Measurements from ENCODE around the gene TMEM119. TPM values are rescaled to one million over a fixed set of nuclear protein-coding genes. Genes with fewer than 3 reads are reported as not detected.
A peak's percentile ranks its signal among the peaks of the same experiment; 100 is the strongest.

TMEM119 gene
- total RNA-seq, 1 donor from 2014 or later: 0.47 TPM

DNA sequence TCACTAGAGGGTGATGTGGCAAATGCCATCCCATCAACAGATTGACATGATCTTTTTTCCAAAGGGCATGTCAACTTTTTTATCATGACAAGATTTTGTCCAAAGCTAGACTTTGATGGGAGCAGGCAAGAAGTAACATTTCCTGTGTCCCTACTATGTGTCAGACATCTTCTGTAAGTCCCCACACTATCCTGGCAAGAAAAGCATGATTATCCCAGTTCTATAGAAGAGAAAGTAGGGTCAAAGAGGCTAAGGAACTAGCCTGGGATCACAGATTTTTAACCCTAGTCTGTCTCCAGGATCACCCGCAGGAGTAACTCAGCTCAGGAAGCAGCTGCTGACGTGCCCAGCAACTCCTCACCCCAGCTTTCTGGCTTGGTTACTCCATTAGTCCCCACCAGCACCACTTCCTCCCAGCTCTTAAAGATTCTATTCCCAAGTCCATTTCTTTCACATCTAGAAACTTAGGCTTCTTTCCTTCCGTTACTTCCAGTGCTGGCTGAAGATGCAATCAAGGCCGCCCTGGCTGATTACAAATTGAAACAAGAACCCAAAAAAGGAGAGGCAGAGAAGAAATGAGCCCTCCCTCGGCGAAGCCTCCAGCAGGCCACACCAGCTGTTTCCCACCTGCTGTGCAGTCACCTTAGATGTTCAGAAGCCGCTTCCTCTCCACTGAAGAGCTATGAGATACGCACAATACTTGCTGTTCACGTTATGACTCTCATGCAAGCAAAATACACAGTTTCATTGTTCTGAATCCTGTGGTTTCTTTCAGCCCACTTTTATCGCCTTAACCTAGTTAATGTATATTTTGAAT, 29.3 kb downstream of the TMEM119 start:
- H3K36me3 Mint-ChIP-seq (ENCODE audit: low read depth): peaks cover 59% of the 10 kb centered on the region
- no peaks in the 10 kb centered on the region for H3K27me3 Mint-ChIP-seq
- H3K27ac Mint-ChIP-seq: peak overlapping the region; percentile 91
- H3K9me3 Mint-ChIP-seq: no peaks in the 10 kb centered on the region
- DNase-seq: peak; percentile 93
- intact Hi-C loops (cut with micrococcal nuclease): loop anchor here (1.0 to 2.0 kb wide), 2 partner anchors 49 to 120 kb away; no protein-coding TSS in a partner anchor
- peak overlapping the region; percentile 78 for H3K4me3 Mint-ChIP-seq
- peaks cover 47% of the 10 kb centered on the region for H3K4me1 Mint-ChIP-seq

DNA sequence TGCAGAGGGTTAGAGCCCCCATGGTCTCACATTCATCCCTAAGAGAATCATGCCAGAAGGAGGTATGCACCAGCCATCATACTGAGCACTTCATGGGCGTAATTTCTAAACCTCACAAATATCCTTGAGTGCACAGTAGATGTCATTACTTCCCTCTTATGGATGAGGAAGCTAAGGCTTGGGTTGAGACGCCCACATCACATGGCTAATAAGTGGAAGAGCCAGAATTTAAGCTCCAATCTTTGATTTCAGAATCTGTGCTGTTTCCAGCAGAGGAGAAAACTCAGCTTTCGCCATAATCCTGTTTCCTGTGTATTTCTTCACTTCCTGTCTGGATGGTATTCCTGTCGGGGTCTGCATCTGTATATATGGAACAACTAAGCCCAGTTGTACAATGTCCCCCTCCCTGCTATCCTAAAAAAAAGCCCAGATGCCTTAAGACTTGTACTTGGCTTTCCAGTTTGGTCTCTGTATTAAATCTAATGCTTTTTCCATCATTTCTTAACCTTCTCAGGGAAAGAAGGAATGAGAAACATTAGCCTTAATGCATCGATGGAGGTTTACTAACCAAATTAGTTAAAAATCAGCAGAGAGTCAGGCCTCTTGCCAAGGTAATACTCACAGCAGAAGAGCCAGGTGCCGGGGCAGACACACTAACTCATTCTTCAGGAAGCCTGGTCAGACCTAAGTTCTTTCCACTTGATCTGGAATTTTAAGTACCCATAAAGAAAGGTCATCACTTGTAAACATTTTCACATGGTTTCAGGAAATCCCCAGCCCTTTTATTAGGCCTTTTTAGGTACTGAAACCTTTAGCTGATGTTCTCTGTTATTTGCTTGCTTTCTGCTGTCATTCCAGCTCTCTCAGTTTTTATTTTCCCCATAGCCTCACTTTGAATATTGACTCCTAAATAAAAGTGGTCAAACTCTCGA, 30.2 kb downstream of the TMEM119 start:
- no peak for DNase-seq
- peaks cover 42% of the 10 kb centered on the region for H3K4me1 Mint-ChIP-seq
- intact Hi-C loops (cut with micrococcal nuclease): loop anchor here (1.0 to 2.0 kb wide), 2 partner anchors 50 to 121 kb away; no protein-coding TSS in a partner anchor
- H3K9me3 Mint-ChIP-seq: no peaks in the 10 kb centered on the region
- peak overlapping the region; percentile 91 for H3K27ac Mint-ChIP-seq
- H3K4me3 Mint-ChIP-seq: peak overlapping the region; percentile 78
- no peaks in the 10 kb centered on the region for H3K27me3 Mint-ChIP-seq
- peaks cover 59% of the 10 kb centered on the region for H3K36me3 Mint-ChIP-seq (ENCODE audit: low read depth)

DNA sequence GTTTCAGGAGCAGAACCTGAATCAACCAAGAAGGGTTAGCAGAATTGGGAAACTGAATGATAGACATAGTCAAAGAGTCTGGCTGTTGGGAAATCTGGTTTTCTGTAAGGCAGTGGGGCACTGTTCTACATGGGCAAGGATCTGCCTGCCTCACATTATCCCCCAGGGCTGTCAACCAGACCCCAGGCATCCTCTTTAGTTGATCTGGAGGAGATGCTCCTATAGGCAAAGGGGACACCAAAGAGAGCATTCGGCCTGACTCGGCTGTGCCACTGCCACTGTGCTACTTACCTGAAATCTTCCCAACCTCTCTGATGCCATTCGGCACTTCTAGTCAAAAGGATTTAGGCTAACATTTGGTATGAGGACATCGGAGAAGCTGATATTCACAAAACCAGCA, 31.4 kb downstream of the TMEM119 start:
- Mint-ChIP-seq H3K36me3 (ENCODE audit: low read depth) (peaks cover 59% of the 10 kb centered on the region), H3K27me3 (no peaks in the 10 kb centered on the region), H3K4me1 (peaks cover 41% of the 10 kb centered on the region), H3K9me3 (no peaks in the 10 kb centered on the region), H3K4me3 (no peak overlapping the region), H3K27ac (no peak overlapping the region)
- DNase-seq: no peak
- intact Hi-C loops (cut with micrococcal nuclease): no loop called here

DNA sequence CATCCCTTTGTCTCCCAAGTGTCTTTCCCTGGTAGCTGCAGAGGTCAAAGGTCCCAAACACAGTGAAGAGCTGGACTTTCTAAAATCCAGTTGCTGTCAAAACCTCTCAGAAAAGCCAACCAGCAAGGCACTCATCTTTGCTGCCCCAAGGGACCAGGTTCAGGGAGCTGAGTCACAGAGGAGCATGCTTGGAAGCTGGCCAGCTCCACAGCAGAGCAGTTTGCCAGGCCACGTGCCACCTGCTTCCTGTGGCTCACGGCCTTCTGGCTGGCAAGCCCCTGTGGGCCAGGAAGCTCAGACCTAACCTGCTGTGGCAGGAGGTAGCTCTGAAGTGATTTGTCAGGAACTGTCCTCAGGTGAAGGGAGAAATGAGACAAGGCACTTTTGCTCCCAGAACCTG, 31.9 kb downstream of the TMEM119 start:
- Mint-ChIP-seq H3K4me1 (peaks cover 41% of the 10 kb centered on the region), H3K4me3 (no peak overlapping the region), H3K9me3 (no peaks in the 10 kb centered on the region), H3K27me3 (no peaks in the 10 kb centered on the region), H3K36me3 (ENCODE audit: low read depth) (peaks cover 59% of the 10 kb centered on the region), H3K27ac (no peak overlapping the region)
- DNase-seq: no peak
- intact Hi-C loops (cut with micrococcal nuclease): no loop called here

DNA sequence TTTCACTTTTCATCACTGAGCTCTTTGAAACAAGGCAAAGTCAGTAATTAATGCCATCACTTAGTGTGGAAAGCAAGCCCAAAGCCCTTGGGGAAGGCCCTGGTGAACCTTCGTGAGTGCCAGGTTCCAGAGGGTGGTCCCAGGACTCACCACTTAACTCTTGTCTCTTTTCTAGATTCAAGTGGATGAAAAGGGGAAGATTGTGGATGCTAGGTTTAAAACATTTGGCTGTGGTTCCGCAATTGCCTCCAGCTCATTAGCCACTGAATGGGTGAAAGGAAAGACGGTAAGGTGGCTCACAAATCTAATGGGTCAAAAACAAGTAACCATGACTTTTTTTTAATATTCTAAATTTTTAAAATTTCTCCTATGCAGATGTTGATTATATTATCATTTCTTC, 32.7 kb downstream of the TMEM119 start:
- intact Hi-C loops (cut with micrococcal nuclease): no loop called here
- no peak for DNase-seq
- Mint-ChIP-seq H3K36me3 (ENCODE audit: low read depth) (peaks cover 54% of the 10 kb centered on the region), H3K27me3 (no peaks in the 10 kb centered on the region), H3K27ac (no peak overlapping the region), H3K9me3 (no peaks in the 10 kb centered on the region), H3K4me3 (no peak overlapping the region), H3K4me1 (peaks cover 36% of the 10 kb centered on the region)

DNA sequence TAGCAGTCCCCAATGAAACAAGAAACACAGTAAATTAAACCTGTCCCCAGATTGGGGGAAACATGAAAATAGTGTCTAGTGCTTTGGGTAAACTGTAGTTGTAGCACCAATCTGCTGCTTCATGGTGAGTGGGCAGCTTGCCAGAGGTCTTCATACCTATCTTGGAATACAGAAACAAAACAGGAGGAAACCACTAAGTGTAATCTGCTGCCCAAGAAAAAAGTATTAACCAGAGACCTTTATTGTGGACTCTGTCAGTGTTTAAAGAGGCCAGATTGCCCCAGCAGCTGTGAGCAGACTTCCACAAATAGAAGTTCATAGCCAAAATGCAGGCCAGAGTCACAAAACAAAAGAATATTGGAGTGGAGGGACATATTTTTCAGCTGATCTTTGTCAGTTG, 33.2 kb downstream of the TMEM119 start:
- no peaks in the 10 kb centered on the region for H3K27me3 Mint-ChIP-seq
- intact Hi-C loops (cut with micrococcal nuclease): loop anchor here (5.0 kb wide), 1 partner anchor 388 kb away; no protein-coding TSS in a partner anchor
- H3K9me3 Mint-ChIP-seq: no peaks in the 10 kb centered on the region
- peaks cover 39% of the 10 kb centered on the region for H3K4me1 Mint-ChIP-seq
- DNase-seq: no peak
- H3K4me3 Mint-ChIP-seq: no peak overlapping the region
- no peak overlapping the region for H3K27ac Mint-ChIP-seq
- H3K36me3 Mint-ChIP-seq (ENCODE audit: low read depth): peaks cover 54% of the 10 kb centered on the region

DNA sequence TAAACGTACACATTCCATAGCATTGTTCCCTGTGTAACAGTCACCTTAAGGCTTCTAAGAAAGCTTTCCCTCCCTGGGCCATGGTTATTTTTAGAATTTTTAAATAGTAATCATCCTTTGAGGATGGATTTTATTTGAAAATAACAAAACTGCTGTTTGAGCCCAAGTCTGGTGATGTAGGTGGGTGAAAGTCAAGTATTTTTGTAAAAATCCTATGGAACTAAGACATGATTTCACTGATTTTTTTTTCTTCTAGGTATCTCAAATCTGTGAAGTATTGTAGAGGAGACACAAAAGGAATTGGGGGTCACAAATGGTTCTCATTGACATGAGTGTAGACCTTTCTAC, 34.1 kb downstream of the TMEM119 start:
- intact Hi-C loops (cut with micrococcal nuclease): loop anchor here (1.0 to 5.0 kb wide), 10 partner anchors 55 to 1471 kb away; partner anchors contain the start of genes ALKBH2, CRY1, SELPLG and SSH1
- H3K36me3 Mint-ChIP-seq (ENCODE audit: low read depth): peaks cover 48% of the 10 kb centered on the region
- H3K9me3 Mint-ChIP-seq: no peaks in the 10 kb centered on the region
- H3K27ac Mint-ChIP-seq: peak overlapping the region; percentile 100
- H3K27me3 Mint-ChIP-seq: no peaks in the 10 kb centered on the region
- DNase-seq: no peak
- H3K4me3 Mint-ChIP-seq: peak overlapping the region; percentile 99
- peaks cover 39% of the 10 kb centered on the region for H3K4me1 Mint-ChIP-seq

DNA sequence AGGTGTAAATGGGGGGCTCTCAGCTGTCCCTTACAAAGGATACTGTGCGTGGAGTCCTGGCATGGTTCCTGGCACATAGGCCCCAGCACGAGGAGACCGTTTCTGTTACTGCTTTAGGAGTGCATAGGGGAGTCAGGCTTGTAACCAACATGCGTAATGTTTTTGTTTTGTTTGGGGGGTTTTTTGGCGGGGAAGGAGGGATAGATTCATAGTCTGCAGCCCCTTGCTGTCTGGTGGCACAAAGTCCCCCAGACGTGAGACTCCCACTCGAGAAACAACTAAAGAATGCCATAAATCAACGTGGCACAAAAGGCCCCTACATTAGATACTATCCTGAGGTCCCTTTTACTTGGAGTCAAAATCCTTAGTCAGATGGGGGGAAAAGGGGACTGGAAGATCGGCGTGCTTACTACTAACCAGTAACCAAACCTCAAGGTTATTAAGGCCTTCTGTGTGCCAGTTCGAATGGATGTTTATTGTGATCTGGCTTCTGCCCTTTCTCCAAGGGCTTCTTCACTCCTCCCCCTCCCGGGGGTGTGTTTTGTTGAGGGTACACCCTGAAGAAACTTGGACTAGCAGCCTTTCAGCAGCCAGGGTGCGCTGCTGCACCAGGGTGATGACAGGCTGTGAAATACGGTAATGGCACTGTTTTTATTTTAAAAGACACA, 34.6 kb downstream of the TMEM119 start:
- peak; percentile 96 for DNase-seq
- intact Hi-C loops (cut with micrococcal nuclease): loop anchor here (1.0 to 5.0 kb wide), 10 partner anchors 55 to 1470 kb away; partner anchors contain the start of genes ALKBH2, CRY1, SELPLG and SSH1
- Mint-ChIP-seq H3K27me3 (no peaks in the 10 kb centered on the region), H3K27ac (peak overlapping the region; percentile 100), H3K4me3 (peak overlapping the region; percentile 99), H3K4me1 (peaks cover 35% of the 10 kb centered on the region), H3K9me3 (no peaks in the 10 kb centered on the region), H3K36me3 (ENCODE audit: low read depth) (peaks cover 45% of the 10 kb centered on the region)

DNA sequence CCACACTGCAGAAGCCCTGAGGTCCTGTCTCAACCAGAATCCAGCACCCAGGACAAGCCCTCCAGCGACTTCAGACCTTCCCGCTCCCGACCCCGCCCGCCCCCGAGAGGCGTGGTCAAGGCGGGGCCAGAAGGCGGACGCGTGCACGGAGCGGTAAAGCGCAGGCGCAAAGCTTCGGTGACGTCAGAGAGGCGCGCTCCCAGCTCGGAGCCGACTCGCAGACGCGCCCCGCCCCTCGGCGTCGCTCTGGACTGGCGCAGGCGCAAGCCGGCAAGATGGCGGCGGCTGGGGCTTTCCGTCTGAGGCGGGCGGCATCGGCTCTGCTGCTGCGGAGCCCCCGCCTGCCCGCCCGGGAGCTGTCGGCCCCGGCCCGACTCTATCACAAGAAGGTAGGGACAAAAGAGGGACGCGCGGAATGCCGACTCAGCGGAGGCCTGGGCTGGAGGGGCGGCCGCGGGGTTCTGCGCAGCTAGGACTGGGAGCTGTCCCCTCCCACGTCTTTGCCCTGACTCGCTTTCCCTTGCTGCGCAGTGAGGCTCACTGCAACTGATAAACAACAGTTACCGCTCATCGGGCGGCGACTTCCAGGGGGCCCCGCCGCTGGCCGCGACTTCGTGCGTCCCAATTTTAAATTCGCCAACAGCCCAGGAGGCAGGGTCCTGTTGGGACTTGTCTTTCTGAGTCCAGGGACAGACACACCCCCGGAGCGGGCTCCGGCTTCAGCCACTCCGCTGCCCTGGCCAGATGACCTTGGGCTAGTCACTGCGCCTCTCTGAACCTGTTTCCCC, 35.3 kb downstream of the TMEM119 start, which contains the start of gene ISCU:
ISCU (plus strand) TSS at position 249 of the 788 bp plus-strand sequence; CDS start at position 276, 27 bp downstream.
- Mint-ChIP-seq H3K4me1 (peaks cover 33% of the 10 kb centered on the region), H3K36me3 (ENCODE audit: low read depth) (peaks cover 42% of the 10 kb centered on the region), H3K4me3 (peak within 1 kb of the TSS; percentile 99), H3K27ac (peak within 1 kb of the TSS; percentile 100), H3K27me3 (no peaks in the 10 kb centered on the region), H3K9me3 (no peaks in the 10 kb centered on the region)
- peak; percentile 100 for DNase-seq
- intact Hi-C loops (cut with micrococcal nuclease): loop anchor here (1.0 to 5.0 kb wide), 11 partner anchors 56 to 1470 kb away; partner anchors contain the start of genes ALKBH2, CORO1C, CRY1 and SELPLG

DNA sequence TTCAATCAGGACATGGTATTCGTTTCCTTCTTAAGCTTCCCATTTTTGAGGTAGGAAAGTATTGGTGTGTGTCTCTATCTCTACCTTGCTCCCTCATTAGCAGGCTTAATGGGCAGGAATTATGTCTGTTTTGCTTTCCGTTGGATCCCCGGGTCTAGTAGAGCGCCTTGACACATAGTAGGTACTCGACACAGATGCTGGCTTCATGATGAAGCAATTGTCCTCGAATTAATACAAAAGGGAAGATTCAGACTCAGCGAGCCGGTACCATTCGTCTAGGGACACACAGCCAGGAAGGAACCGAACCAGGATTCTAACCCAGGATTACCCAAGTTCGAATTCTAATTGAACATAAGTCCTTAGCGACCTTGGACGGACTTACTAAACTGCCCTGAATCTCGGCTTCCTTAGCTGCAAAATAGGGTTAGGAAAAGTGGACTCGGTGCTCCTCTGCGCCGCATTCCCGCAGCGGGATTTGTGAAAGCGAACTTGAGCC, 36.0 kb downstream of the TMEM119 start:
- H3K4me3 Mint-ChIP-seq: peak overlapping the region; percentile 99
- no peaks in the 10 kb centered on the region for H3K27me3 Mint-ChIP-seq
- H3K4me1 Mint-ChIP-seq: peaks cover 33% of the 10 kb centered on the region
- no peak for DNase-seq
- intact Hi-C loops (cut with micrococcal nuclease): loop anchor here (1.0 to 5.0 kb wide), 8 partner anchors 47 to 1469 kb away; partner anchors contain the start of genes CORO1C, CRY1, FICD and SSH1
- peak overlapping the region; percentile 100 for H3K27ac Mint-ChIP-seq
- no peaks in the 10 kb centered on the region for H3K9me3 Mint-ChIP-seq
- H3K36me3 Mint-ChIP-seq (ENCODE audit: low read depth): peaks cover 39% of the 10 kb centered on the region

DNA sequence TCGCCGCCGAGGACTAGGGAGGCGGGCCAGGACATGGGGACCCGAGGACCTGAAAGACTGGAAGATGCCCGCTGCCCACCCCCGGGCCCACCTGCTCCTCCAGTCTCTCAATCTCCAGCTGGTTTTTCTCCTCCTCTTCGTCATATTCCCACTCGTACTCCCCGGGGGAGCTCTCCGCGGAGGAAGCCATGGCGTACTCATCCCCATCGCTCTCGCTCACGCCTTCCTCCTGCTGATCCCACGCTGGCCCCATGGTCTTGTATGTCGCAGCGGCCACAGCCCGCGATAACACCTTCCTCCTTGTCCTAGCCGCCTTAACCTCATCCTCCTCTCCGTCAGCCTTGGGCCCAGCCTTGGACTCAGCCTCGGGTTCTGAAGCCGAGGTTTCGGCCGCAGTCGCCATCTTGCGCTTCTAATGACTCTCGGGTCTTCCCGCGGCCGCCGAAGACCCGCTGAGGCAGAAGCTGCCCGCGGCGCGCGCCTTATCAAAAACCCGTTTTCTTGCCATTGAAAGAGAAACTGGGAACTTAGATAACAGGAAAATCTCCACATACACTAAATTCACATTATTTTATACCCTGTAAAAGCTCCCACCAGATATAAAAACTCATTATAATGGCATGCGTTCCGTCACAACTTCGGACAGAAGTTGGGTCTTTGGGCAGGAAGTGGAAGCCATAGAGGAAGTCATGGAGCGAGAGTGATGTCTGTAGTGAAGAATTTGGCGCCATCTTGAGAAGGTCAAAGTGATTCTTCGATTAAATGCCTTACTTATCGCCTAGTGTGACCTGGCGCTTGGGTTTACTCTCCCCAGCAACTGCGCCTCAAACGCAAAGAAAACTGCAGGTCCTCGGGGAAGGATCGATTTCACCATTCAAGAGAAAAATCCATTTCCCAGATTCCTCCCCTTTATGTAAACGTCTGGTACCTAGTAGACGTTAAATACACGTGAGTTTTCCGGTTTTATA, 36.8 kb downstream of the TMEM119 start, which contains the start of gene SART3:
SART3 (minus strand) TSS at position 422 of the 968 bp plus-strand sequence; CDS start at position 403, 19 bp downstream.
- peak within 1 kb of the TSS; percentile 100 for H3K27ac Mint-ChIP-seq
- H3K36me3 Mint-ChIP-seq (ENCODE audit: low read depth): peaks cover 37% of the 10 kb centered on the region
- peaks cover 38% of the 10 kb centered on the region for H3K4me1 Mint-ChIP-seq
- no peaks in the 10 kb centered on the region for H3K9me3 Mint-ChIP-seq
- H3K27me3 Mint-ChIP-seq: no peaks in the 10 kb centered on the region
- H3K4me3 Mint-ChIP-seq: peak within 1 kb of the TSS; percentile 99
- intact Hi-C loops (cut with micrococcal nuclease): loop anchor here (1.0 to 5.0 kb wide), 3 partner anchors 46 to 492 kb away; partner anchors contain the start of genes FICD and USP30
- peak; percentile 95 for DNase-seq

Data from activated CD4-positive, alpha-beta T cell treated with anti-CD3 and anti-CD28 coated beads, Interleukin-2, amount 10 ng/mL, durations not matched to agents 24 days and 14 days (primary cell).